NOMO-1 treated with dmso at 0.1 percent for 144 hours (cell line): ENCODE results near the gene CDK2AP2.
"Not testable (repeated sequence)": the region's sequence is repeated elsewhere in the genome, so short reads cannot be mapped to it uniquely, and the experiment has no call there.

ENCODE experiments used
- DNase-seq: peaks from one replicate; lab custom pipeline; 2025; ENCODE audit not compliant: unreplicated experiment; lab: John Stamatoyannopoulos, UW

The CDK2AP2 gene

DNA sequence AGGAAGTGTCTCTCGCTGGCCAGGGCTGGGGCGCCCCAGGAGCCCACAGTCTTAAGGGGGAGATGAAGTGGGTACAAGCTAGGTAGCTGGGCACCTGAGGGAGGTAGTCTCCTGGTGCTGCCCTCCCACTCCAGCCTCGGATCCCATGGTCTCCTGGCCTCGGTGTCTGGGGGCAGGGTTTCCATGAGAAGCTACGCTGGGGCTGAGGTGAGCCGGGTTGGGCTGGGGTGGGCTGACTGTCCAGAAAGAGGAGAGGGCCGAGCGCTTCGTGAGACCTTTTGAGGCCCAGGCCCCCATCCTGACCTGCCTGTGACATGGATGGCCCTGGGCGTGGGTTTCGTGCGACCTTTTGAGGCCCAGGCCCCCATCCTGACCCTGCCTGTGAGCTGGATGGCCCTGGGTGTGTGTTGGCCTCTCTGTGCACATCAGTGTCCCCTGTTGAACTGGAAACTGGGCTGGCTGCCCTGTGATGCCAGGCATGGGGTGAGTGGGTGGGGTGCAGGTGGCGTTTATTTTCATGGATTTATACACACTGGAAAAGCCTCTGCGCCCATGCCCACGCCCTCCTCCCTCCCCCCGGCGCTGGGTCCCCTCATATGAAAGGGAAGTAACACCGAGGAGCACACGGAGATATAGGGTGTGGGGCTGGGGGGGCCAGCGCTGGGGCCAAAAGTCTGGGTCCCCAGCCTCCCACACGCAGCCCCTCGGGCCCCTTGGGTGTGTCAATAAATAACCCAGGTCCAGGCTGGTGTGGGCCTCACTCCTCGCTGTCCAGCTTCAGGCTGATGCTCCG, 16.5 kb downstream of the CDK2AP2 start:
- DNase-seq: no peak

DNA sequence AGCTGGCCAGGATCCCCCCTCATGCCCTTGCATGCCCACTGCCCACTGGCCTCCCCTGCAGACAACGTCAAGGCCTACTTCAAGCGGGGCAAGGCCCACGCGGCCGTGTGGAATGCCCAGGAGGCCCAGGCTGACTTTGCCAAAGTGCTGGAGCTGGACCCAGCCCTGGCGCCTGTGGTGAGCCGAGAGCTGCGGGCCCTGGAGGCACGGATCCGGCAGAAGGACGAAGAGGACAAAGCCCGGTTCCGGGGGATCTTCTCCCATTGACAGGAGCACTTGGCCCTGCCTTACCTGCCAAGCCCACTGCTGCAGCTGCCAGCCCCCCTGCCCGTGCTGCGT, 17.3 kb downstream of the CDK2AP2 start:
- DNase-seq: no peak

DNA sequence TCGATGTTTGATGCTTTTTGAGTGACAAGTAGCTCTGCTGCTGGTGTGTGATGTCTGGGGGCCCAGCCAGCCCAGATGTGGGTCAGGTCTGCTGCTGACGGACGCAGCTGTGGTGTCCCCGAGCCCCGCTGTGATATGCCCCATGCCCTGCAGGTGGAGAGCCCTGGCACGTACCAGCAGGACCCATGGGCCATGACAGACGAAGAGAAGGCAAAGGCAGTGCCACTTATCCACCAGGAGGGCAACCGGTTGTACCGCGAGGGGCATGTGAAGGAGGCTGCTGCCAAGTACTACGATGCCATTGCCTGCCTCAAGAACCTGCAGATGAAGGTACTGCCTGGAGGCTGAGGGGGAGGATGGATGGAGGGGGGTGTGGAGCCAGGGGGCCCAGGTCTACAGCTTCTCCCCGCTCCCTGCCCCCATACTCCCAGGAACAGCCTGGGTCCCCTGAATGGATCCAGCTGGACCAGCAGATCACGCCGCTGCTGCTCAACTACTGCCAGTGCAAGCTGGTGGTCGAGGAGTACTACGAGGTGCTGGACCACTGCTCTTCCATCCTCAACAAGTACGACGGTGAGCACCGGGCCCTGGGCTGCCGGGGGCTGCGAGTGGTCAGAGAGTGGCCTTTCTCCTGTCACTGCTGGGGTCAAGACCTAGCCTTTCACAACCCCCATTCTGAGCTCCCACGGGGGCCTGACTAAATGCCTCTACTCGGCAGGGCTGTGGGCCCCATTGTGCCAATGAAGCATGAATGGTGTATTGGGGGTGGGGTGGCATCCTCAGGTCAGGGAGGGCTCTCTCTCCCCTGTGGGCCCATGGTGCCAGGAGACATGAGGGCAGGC, 17.9 kb downstream of the CDK2AP2 start:
- DNase-seq: no peak

DNA sequence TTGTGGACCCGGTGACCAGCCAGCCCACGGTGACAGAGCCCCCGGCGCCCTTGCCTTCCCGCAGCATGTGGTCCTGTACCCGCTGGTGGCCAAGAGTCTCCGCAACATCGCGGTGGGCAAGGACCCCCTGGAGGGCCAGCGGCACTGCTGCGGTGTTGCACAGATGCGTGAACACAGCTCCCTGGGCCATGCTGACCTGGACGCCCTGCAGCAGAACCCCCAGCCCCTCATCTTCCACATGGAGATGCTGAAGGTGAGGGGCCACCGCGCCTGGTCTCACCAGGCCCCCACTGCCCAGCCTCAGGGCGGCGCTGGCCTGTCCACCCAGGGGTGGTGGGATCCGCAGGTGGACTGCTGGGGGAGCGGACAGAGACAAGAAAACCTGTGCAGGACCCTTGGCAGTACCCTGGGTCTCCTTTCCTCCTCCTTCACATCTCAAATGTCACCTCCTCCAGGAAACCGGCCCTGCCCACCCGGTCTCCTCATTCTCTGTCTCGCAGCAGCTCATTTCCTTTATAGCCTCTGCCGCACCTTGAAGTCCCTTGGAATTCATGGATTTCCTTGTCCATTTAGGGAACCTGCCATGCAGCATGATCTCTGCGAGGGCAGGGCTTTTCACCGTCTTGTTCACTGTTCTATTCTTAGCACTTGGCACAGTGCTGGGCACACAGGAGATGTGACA, 18.6 kb downstream of the CDK2AP2 start:
- no peak for DNase-seq

DNA sequence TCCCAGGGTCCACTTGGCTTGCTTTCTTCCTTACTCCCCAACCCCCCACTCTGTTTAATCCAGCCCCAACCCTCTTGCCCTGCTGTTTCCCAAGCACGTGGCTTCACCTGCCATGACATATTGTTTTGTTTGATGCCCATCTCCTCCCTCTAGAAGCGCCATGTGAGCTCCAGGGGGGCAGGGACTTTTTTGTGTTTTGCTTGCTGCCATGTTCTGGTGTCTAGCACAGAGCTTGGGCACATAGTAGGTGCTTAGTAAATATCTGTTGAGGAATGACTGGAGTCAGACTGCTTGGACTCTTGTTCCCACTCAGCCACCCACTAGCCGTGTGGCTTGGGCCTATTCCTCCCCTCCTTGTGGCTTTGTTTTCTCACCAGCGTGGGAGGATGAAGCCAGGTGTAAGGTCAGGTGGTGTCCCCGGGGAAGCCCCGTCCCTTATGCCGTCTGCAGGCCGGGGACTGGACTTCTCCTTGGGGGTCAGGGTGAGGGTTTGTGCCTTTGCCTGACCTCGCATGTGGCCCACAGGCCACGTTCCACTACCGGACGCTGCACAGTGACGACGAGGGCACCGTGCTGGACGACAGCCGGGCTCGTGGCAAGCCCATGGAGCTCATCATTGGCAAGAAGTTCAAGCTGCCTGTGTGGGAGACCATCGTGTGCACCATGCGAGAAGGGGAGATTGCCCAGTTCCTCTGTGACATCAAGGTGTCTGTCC, 21.3 kb downstream of the CDK2AP2 start:
- DNase-seq: no peak

DNA sequence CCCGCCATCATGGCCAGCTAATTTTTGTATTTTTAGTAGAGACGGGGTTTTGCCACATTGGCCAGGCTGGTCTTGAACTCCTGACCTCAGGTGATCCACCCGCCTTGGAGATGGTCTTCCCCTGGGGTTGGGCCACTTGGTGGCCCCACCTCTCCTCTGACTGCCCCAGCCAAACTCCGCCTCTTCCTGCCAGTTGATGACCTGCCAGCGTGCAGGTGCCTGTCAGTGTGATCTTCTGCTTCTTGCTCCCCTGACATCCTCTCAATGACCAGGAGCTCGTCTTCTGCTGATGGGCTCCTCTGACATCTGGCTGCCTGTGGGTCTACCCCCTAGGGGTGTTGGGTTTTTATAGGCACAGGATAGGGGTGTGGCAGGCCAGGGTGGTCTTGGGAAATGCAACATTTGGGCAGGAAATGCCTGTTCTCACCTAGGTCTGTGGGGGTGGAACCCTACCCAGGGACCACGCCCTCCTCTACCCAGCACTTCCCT, 22.0 kb downstream of the CDK2AP2 start:
- DNase-seq: not testable (repeated sequence)

DNA sequence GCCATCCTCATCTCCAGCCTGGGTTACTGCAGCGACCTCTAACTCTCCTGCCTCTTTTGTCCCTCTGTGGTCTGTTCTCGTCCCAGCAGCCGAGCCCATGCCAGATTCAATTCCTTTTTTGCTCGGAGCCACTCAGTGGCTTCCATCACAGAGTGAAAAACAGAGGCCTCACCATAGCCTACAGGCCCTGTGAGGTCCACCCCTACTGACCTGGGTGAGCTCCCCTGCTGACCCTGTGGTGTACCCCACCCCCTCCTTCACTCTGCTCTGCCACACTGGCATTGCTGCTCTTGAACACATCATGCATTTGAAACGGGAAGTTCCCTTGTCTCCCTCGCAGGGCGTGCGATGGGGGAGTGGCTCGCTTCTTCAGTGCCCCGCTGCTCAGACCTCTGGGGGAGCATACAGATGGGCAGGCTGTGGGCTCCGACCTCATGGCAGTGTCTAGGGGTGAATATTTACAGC, 23.1 kb downstream of the CDK2AP2 start:
- peak; percentile 39 for DNase-seq

DNA sequence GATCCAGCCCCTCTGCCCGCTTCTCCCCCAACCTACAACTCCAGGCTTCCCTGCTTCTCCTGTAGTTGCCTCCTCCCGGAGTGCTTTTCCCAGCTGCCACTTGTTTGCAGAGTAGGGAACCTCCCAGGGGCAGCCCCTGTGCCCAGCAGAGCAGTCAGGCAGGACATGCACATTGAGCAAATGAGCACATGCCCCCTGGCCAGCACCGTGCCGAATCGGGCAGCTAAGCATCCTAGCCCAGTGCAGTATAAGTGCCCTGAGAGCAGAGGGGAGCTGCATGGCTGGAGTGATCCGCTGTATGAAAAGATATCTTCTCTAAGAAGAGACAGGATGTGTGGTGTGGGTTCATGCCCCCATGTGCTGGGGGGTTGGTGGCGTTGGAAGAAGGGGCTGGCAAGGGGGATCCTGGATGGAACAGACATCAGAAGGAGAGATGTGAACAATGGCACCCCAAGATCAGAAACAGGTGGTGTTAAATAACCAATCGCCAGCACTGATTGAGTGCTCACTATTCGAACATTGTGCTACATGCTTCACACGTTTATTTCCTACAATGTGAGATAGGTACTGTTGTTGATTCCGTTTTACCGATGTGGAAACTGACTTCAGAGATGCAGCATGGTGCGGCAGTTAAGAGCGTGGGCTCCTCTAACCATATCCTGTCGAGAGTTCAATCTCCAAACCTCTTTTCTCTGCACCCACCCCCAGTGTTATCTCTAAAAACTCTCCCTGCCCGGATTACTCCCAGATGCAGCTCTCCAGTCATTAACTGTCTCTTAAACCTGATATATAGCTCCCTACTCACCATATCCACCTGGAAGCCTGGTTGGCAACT, 23.9 kb downstream of the CDK2AP2 start:
- DNase-seq: no peak

DNA sequence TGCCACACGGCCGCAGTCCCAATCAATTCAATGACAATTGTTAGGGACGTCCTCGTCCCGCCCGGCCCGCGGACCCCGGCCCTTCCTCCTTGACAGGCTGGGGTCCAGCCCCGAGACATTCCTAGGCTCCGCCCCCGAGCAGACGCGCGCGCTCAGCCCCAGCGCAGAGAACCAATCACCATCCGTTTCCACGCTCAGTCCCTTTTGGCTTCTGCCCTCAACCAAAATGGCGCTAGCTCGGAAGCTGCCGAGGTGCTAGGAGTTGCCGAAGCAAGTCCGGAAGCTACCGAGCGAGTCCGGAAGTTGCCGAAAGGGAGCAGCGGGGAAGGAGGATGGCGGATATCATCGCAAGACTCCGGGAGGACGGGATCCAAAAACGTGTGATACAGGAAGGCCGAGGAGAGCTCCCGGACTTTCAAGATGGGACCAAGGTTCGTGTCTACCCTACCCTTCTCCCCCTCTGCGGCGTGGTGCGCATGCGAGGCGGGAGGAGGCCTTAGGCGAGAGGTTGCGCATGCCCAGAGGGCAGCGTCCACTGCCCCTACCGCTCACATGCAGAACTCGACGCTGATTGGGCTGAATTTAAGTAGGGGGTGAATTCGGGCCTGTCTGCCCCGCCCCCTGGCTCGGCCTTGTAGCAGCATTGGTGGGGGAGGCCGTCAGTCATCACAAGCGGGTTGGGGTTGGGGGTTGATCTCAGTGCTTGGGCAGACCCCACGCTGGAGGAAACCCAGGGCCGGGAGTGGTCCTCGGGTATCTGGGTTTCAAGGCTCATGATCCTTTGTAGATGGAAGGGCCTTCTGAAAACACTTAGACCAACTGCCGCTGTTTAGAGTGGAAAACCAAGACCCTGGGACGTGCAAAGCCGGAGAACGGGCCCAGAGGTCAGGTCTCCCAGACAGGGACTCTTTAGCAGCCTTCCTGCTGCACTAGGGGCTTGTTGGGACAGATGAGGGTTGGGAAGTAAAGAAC, 24.8 kb downstream of the CDK2AP2 start, which contains the start of gene AIP:
AIP (plus strand) TSS at position 200 of the 972 bp plus-strand sequence; CDS start at position 333, 133 bp downstream.
- DNase-seq: peak; percentile 99

DNA sequence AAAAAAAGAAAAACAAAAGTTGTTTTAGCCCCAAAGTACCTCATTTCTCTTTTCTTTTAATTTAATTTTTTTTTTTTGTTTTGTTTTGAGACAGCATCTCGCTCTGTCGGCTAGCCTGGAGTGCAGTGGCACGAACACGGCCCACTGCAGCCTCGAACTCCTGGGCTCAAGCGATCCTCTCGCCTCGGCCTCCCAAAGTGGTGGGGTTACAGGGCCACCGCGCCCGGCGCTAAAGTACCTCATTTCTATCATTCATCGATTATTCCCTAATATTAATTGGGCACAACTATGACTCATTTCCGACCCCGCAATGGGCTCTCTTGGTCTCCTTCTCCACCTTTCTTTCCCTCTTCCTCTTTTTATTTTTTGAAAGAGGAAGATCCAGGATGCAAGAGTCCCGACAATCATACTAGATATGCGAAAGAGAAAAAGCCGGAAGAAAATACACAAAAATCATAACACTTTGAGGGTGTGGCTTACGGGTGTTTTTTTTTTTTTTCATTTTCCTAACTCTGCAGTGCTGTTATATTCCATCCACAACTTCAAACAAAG, 25.6 kb downstream of the CDK2AP2 start:
- peak; percentile 89 for DNase-seq

DNA sequence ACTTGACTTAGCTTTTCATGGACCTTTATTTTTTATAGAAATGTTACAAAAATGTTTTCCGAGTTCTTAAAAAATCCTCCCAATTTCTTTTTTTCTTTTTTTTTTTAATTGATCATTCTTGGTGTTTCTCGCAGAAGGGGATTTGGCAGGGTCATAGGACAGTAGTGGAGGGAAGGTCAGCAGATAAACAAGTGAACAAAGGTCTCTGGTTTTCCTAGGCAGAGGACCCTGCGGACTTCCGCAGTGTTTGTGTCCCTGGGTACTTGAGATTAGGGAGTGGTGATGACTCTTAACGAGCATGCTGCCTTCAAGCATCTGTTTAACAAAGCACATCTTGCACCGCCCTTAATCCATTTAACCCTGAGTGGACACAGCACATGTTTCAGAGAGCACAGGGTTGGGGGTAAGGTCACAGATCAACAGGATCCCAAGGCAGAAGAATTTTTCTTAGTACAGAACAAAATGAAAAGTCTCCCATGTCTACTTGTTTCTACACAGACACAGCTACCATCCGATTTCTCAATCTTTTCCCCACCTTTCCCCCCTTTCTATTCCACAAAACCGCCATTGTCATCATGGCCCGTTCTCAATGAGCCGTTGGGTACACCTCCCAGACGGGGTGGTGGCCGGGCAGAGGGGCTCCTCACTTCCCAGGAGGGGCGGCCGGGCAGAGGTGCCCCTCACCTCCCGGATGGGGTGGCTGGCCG, 30.5 kb downstream of the CDK2AP2 start:
- not testable (repeated sequence) for DNase-seq

DNA sequence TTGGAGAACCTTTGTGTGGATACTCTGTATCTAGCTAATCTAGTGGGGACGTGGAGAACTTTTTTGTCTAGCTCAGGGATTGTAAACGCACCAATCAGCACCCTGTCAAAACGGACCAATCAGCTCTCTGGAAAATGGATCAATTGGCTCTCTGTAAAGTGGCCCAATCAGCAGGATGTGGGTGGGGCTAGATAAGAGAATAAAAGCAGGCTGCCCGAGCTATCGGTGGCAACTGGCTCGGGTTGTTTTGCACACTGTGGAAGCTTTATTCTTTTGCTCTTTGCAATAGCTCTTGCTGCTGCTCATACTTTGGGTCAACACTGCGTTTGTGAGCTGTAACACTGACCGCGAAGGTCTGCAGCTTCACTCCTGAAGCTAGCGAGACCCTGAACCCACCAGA, 31.3 kb downstream of the CDK2AP2 start:
- not testable (repeated sequence) for DNase-seq

DNA sequence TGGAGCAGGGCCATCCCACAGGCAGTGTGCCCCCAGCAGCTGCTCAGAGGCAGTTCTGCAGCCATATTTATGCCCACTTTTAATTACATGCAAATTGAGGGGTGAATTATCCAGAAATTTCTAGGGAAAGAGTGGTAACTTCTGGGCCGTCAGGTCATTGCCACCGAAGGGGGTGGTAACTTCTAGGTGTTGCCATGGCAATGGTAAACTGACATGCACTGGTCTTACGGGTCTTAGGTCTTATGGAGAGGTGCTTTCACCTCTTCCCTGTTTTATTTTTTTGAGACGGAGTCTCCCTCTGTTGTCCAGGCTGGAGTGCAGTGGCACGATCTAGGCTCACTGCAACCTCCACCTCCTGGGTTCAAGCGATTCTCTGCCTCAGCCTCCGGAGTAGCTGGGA, 35.1 kb downstream of the CDK2AP2 start:
- no peak for DNase-seq

DNA sequence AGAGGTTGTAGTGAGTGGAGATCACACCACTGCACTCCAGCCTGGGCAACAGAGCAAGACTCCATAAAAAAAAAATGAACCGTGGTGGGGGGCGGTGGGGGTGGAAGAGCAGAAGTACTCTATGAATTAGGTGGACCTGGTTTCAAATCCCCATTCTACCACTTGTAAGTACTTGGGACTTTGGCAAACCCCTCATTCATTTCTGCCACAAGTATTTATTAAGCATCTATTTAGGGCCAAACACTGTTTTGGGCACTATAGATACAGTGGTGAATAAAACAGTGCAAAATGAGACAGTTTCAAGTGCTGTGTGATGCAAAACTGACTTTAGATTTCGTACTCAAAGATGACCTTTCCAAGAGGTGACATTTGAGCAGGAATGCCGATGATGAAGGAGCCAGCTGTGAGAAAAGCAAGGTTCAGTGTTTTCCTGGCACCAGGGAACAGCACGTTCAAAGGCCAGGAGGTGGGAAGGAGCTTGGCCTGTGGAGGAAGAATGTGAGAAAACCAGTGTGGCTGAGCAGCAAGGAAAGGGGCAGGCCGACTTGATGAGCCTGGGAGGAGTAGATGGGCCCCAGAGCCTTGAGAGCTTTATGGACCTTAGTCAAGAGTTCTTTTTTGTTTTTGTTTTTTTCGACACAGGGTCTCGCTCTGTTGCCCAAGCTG, 37.5 kb downstream of the CDK2AP2 start:
- DNase-seq: no peak

DNA sequence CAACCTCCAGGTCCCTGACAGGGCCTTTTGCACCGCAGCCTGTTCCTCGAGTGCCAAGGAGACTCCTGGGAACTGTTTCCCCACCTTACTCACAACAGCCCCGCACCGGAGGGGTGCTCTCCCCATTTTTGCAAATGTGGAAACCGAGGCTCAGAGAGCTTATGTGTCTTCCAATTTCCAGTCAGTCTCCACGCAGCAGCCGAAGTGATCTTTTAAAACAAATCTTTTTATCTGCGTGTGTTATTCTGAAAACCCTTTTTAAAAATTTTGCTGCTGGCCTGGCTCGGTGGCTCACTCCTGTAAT, 38.5 kb downstream of the CDK2AP2 start:
- no peak for DNase-seq

DNA sequence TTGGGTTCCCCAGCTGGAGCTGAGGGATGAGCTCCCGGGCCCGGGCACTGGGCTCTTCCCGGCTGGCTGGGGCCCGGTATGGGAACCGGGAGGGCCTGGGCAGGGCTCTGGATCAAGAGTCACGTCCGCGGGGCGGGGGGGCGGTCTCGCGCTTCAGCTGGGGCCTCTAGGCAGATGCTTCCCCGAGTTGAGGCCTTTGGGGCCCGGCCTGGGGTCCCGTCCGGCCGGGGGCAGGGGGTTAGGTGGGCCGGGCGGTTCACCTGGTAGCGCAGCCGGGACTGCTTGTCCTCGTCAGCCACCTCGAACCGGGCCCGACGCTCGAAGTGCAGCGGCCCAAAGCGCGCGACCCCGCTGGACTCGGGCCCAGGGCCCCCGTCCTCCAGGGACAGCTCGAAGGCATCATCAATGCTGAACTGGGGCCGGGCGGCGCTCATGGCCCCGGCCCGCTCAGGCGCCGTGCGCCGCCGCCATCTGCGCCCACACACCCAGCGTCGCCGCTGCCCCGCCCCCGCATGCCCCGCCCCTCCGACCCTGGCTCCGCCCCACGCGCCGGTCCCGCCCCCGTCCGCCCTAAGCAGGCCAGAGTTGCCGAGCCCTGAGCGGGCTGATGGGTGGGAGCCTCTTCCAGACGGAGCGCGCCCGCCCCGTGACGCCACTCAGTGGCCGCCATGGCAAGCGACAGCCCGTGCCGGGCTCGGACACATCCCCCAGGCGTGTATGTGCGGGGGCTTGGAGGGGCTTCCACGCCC, 39.0 kb downstream of the CDK2AP2 start, which contains the start of gene TMEM134:
TMEM134 (minus strand) TSS at position 493 of the 749 bp plus-strand sequence; CDS start at position 434, 59 bp downstream.
- peak; percentile 79 for DNase-seq

DNA sequence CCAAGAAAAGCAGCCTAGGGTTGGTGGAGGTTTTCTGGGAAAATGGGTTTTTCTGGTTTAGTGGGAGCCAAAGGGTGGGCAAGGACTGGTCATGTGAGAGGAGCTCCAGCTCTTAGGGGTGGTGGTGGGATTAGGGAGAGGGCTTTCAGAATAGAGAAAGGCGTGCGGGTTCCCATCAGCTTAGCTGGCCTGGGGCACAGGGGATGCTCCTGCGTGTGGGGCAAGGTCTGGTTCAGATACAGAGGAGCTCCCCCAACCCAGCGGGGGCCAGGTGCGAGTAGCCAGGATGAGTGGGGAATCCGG, 39.6 kb downstream of the CDK2AP2 start:
- no peak for DNase-seq
